T-helper 2 cell treated with Interferon-gamma antibody and Interleukin-4, amounts not matched to agents 5 μg/mL and 100 μg/mL, for 36 hours (primary cell): ENCODE measurements around the gene ESRRG.

Experiments used
- DNase-seq: peaks from one replicate; pipeline ENCODE4 v3.0.0; 2021; ENCODE audit warnings: low spot score
- H3K27ac Mint-ChIP-seq: one replicate; pipeline ENCODE4 v1.8.0; 2021; ENCODE audit warnings: mild to moderate bottlenecking, mixed read lengths
- H3K27me3 Mint-ChIP-seq: one replicate; pipeline ENCODE4 v1.8.0; 2021; ENCODE audit warnings: low read depth, mixed read lengths
- H3K36me3 Mint-ChIP-seq: one replicate; pipeline ENCODE4 v1.8.0; 2021; ENCODE audit warnings: low read depth, mixed read lengths
- H3K4me1 Mint-ChIP-seq: one replicate; pipeline ENCODE4 v1.8.0; 2021; ENCODE audit warnings: low read depth, mixed read lengths
- H3K4me3 Mint-ChIP-seq: one replicate; pipeline ENCODE4 v1.8.0; 2022; ENCODE audit warnings: mild to moderate bottlenecking, moderate library complexity, mixed read lengths
- H3K9me3 Mint-ChIP-seq: one replicate; pipeline ENCODE4 v1.8.0; 2021; ENCODE audit warnings: mixed read lengths

The ESRRG gene

DNA sequence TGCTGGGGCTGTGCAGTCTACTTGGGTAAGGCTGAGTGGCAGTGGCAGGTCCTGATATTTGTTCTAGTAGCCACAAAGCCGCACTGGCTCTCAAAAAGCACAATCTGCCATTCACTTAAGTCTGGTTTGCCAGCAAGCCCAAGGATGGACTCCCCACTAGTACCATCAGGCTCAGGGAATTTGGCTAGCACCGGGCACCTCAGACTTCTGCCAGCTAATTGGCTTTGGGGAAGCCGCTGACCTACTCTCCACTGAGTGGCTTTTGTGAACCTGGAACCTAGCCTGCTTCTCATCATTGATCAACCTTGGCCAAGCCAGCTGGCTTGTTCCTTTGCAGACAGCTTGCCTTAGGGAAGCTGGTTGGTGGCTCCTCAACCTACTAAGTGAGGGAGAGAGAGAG is 83.1 kb downstream of the ESRRG start:
- Mint-ChIP-seq H3K4me1 (no peaks in the 10 kb centered on the region), H3K36me3 (no peaks in the 10 kb centered on the region), H3K27ac (no peak overlapping the region), H3K27me3 (no peaks in the 10 kb centered on the region), H3K9me3 (peaks cover 2% of the 10 kb centered on the region), H3K4me3 (no peak overlapping the region)
- DNase-seq: no peak

DNA sequence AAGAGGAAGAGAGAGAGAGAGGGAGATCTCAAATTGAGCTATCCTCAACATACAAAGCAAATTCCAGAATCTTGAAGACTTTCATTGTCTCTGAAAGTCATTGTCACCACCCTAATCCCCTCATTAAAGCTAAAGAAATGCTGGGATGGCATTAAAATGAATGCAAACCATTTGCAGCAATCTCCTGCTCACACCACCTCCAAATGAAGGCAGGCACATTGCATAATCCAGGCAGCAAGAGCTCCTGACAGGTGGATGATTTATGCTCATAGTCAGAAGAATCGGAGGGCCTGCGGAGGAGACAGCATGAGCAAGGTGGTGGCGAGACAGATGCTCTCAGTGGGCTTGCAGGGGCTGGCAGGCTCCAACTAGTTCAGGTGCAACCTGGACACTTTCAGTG is 90.2 kb downstream of the ESRRG start:
- Mint-ChIP-seq H3K9me3 (no peaks in the 10 kb centered on the region), H3K36me3 (no peaks in the 10 kb centered on the region), H3K4me3 (no peak overlapping the region), H3K27ac (no peak overlapping the region), H3K27me3 (no peaks in the 10 kb centered on the region), H3K4me1 (no peaks in the 10 kb centered on the region)
- no peak for DNase-seq

DNA sequence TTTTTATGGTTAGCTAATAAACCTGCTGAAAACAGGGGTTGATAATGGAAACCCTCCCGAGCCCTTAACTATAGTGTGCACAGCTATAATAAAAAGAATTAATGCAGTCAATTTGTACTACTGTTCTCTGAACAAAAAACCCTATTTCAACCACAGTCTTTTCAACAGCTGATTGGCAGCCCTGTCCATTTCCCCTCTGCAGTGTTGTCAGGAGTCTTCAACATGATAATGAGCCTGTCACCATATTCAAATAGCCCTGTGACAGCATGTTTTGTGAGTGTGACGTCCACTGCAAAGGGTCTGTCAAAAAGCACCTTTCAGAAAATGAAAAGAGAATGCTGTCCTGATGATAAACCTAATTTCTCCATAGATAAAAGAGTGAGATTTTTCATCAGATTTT is 92.7 kb downstream of the ESRRG start:
- Mint-ChIP-seq H3K27ac (no peak overlapping the region), H3K9me3 (no peaks in the 10 kb centered on the region), H3K36me3 (no peaks in the 10 kb centered on the region), H3K4me3 (no peak overlapping the region), H3K27me3 (no peaks in the 10 kb centered on the region), H3K4me1 (no peaks in the 10 kb centered on the region)
- DNase-seq: no peak

DNA sequence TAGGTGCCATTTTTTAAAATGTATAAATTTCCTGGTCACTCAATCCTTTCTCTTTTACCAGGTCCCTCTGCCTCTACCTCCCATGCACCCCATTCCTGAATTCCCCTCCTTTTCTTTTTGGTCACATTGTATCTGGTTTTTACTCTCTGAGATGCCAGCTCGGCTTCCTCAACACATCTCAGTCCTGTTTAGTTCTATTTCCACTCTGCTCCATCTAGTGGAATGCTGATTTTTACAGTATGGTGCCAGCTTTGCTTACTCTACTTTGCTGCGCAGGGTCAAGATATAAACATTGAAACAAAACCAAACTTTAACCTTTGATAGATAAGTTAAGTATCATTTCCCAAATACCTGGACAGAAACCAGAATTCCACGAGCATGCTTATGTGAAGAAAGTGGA is 96.0 kb downstream of the ESRRG start:
- H3K9me3 Mint-ChIP-seq: no peaks in the 10 kb centered on the region
- H3K4me1 Mint-ChIP-seq: no peaks in the 10 kb centered on the region
- H3K36me3 Mint-ChIP-seq: no peaks in the 10 kb centered on the region
- no peak overlapping the region for H3K27ac Mint-ChIP-seq
- H3K27me3 Mint-ChIP-seq: no peaks in the 10 kb centered on the region
- no peak overlapping the region for H3K4me3 Mint-ChIP-seq
- no peak for DNase-seq

DNA sequence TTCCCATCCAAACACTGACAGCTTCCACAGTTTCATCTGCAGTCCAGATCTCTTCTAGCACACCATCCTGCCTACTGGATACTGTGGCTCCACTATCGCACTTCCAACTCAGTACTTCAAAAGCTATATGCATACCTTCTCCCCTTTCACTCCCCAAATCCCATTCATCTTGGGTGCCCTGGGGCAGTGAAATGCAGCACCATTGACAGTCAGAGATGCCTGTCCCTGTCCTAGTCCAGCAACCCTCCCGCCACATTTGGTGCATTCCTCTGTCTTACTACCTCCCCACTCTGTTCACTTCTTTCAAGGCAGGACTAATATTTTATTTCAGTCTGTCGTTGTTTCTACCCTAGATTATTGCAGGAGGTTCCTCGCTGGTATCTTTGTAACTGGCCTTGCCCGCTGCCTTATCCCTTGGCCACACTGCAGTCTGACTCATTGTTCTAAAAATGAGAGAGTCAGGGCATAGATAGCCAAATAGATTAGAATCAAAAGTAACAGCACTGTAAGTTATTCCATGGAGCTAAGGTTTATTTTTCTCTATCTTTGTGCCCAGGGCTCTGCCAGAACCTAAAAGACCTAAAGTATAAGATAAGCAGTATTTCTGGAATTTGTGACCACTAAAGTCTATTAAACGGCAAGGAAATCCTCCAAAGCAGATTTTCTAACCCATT is 96.7 kb downstream of the ESRRG start:
- Mint-ChIP-seq H3K27me3 (no peaks in the 10 kb centered on the region), H3K4me1 (no peaks in the 10 kb centered on the region), H3K9me3 (no peaks in the 10 kb centered on the region), H3K27ac (no peak overlapping the region), H3K4me3 (no peak overlapping the region), H3K36me3 (no peaks in the 10 kb centered on the region)
- no peak for DNase-seq

DNA sequence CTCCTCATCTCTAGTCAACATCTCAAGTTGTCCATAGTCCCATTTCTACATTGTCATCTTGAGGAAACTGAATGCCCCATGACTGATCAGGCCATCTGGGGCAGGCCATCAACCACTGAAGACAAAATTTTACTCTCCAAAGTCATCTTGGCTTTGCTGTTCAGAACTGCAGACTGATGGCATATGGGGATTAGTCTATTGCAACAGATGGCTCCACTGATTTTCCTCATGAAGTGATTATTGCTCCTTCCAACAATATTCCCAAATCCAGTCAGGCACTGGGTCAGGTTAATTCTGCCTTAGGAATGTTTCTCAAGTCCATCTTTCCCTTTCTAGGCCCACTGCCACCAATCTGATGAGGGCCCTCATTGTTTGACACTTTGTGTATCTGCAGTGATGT is 101.7 kb downstream of the ESRRG start:
- no peak for DNase-seq
- Mint-ChIP-seq H3K4me3 (no peak overlapping the region), H3K9me3 (no peaks in the 10 kb centered on the region)

DNA sequence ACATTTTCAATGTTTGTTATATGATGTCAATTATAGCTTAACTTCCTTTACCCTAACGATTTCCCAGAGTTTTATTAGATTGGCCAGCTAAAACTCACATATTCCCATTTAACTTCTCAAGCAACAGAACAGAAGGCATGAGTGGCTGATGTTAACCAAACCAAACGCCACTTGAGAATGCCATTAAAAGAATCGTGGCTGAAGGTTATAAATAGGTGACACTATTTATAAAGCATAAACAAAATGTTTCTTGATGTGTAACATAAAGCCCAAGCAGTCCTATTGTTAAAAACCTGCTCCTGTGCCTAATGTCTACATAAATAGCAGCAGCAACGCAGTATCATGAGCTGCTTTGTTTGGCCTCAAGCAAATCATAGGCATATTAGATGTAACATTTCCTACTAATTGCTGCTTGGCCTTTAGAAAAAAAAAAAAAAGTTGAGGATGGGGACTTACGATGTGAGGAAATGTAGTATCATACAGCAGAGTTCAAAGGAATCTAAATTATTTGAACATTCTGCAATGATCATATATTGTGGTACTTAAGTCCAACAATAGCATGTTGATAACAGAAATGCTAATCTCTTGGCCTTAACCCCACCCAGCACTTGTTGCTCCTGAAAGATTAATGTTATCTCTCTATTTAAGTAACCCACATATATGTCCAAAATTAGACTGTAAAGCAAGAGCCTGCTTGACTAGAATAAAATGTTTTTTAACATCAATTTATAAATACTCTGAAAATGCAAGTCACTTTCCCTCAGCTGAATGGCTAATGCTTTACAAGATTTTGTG is 106.0 kb downstream of the ESRRG start:
- Mint-ChIP-seq H3K4me3 (no peak overlapping the region), H3K27ac (no peak overlapping the region), H3K36me3 (no peaks in the 10 kb centered on the region), H3K27me3 (no peaks in the 10 kb centered on the region), H3K9me3 (no peaks in the 10 kb centered on the region), H3K4me1 (no peaks in the 10 kb centered on the region)
- no peak for DNase-seq

More for the DNA sequence above, 101.7 kb downstream of the ESRRG start:
- H3K27ac Mint-ChIP-seq: no peak overlapping the region
- H3K36me3 Mint-ChIP-seq: no peaks in the 10 kb centered on the region
- H3K4me1 Mint-ChIP-seq: no peaks in the 10 kb centered on the region
- no peaks in the 10 kb centered on the region for H3K27me3 Mint-ChIP-seq

DNA sequence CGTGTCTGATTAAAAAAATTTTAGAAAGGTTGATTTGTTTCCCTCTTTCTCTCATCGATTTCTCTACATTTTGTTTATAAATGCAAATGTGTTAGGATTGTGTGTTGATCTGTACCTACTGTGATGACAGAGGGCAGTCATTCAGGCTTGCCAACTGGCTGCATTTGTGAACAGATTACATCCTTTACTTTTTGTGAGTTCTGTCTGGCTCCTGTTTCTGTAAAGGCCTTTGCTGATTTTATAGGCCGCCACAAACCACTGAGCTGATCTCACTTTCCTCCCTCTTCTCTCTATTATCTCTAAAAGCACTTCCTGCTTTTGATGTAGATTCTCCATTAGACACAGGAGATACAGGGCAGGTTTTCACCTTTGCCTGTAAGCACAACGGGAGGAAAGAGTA is 106.8 kb downstream of the ESRRG start:
- no peaks in the 10 kb centered on the region for H3K9me3 Mint-ChIP-seq
- no peak overlapping the region for H3K4me3 Mint-ChIP-seq
- no peak for DNase-seq

DNA sequence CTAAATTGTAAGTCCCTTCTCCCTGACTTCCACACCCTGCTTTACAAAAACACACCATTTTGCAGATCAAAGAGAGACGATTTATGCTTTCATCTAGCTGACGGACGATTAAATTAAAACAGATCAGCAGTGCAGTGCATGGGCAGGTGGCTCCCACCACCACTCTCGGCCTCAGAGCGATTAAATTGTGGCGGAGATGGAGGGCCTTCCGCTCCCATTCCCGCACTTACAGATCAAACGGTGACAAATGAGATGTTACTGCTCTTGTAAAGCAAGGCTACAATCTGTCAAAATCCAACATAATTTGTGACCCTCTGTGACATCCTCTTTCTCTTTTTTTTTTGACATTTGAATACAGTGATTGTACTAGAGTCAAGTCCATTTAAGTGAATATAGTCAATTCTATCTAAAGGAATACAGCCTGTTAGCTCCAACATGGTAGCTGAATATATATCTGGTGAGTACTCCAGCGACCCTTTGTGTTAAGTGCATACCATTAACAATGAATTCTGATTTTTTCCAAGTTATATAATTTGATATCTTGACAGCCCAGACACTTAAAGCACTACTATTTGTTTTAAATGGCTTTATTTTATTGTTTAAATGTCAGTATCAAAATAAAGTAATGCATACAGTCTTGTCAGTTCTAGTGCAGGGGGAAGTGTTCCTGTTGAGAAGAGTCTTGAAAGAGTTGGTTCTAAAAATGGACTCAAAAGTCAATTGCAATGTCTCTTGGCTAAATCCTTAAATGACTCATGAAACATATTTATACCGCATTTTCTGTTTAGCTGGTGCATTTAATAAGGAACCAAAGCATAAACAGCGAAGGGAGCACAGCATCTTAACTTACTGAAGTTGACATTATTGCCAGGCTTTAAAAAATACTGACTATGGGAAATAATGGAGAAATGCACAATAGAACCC is 109.0 kb downstream of the ESRRG start:
- H3K36me3 Mint-ChIP-seq: no peaks in the 10 kb centered on the region
- no peak for DNase-seq
- H3K9me3 Mint-ChIP-seq: no peaks in the 10 kb centered on the region
- no peaks in the 10 kb centered on the region for H3K4me1 Mint-ChIP-seq
- H3K4me3 Mint-ChIP-seq: no peak overlapping the region
- no peak overlapping the region for H3K27ac Mint-ChIP-seq
- H3K27me3 Mint-ChIP-seq: no peaks in the 10 kb centered on the region

More for the DNA sequence above, 106.8 kb downstream of the ESRRG start:
- Mint-ChIP-seq H3K27me3 (no peaks in the 10 kb centered on the region), H3K27ac (no peak overlapping the region), H3K4me1 (no peaks in the 10 kb centered on the region), H3K36me3 (no peaks in the 10 kb centered on the region)

DNA sequence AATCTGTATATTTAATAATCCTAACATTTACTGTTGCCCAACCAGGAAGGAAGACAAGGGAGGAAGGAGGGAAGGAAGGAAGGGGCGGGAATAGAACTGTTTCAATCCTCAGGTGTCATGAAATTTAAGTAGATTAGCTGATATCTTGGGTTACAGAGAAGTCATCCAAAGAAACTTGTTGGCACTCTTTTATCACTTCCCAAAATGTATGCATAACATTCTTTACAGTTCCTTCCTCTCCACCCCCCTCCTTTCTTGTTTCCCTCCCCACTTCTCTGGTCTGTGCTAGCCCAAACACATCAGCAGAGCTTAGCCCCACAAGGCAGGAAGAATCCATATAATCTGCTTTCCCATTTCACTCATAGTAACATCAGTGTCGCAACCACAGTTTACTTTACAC is 110.9 kb downstream of the ESRRG start:
- no peaks in the 10 kb centered on the region for H3K9me3 Mint-ChIP-seq
- H3K4me3 Mint-ChIP-seq: no peak overlapping the region
- no peaks in the 10 kb centered on the region for H3K27me3 Mint-ChIP-seq
- no peak for DNase-seq
- H3K36me3 Mint-ChIP-seq: no peaks in the 10 kb centered on the region
- H3K4me1 Mint-ChIP-seq: no peaks in the 10 kb centered on the region
- no peak overlapping the region for H3K27ac Mint-ChIP-seq

DNA sequence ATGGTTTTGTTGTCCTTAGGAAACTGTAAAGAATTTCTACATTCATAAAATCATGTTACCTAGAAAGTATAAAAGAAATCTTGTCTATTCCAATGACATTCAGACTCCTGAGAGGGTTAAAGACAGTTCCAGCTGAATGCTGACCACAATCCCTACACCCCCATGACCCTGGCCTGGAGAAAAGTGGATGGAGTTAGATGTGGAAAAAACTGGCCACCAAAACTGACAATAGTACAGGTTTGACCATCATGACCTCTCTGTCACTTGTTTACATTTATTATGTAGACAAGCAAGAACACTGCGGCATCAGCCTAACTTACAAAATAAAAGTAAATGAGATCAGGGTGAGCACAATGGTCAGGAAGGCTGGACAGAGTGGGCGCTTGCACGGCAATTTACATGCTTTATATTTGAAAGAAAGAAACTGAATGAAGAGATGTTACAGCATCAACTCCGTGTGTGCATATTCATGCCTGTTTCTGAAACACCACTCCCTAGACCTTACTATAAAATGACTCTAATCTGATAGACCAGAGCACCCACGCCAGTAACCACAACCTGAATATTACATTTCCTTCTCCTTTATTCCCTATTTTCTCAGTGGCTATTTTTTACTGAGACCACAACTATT is 116.0 kb downstream of the ESRRG start:
- Mint-ChIP-seq H3K9me3 (no peaks in the 10 kb centered on the region), H3K27me3 (no peaks in the 10 kb centered on the region), H3K27ac (no peak overlapping the region), H3K4me1 (no peaks in the 10 kb centered on the region), H3K36me3 (no peaks in the 10 kb centered on the region), H3K4me3 (no peak overlapping the region)
- DNase-seq: no peak

DNA sequence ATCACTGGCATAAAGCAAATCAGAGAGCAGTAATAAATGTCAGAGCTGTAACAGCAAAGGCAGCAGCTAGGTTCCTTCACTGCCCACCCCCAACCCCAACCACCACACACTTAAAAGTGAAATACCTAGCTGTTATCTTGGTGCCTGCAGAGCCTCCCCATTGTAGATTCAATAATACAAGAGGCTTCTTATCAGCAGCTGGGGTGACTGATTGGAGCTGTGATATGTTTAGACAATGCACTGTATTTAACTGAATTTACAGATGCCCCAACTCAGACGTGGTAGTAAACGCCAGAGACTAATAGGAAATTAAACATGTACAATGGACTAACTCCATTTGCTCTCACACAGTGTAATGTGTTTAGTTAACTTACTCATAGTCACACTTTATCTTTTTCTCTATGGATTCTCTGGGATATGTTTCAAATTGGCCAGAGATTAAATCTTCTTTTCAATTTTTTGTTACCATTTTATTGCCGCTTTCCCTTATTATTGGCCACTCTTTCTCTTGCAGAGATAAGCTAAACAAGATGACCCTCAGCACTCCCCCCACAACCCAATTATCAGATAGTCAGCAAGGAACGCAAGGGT is 117.1 kb downstream of the ESRRG start:
- H3K4me3 Mint-ChIP-seq: no peak overlapping the region
- no peaks in the 10 kb centered on the region for H3K36me3 Mint-ChIP-seq
- H3K9me3 Mint-ChIP-seq: no peaks in the 10 kb centered on the region
- no peak overlapping the region for H3K27ac Mint-ChIP-seq
- peaks cover 2% of the 10 kb centered on the region for H3K4me1 Mint-ChIP-seq
- H3K27me3 Mint-ChIP-seq: peaks cover 7% of the 10 kb centered on the region
- no peak for DNase-seq

DNA sequence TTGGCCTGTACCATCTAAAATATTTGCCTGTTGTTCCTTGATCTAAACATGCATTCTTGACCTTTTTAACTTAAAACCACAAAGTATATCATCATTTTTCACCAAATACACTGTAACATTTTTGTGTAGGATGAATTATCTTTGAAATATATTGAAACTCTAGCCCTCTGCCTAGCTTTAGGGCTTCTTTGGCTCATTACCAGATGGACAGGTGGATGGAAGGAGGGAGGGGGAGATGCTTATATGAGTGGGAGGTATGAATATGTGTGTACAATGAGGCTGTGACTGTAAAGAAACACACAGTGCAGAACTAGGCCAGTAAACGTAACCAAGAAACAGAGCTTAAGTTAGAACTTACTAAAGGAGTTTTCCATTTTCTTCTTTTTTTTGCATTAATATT is 118.5 kb downstream of the ESRRG start:
- no peak overlapping the region for H3K27ac Mint-ChIP-seq
- H3K27me3 Mint-ChIP-seq: peaks cover 15% of the 10 kb centered on the region
- H3K4me1 Mint-ChIP-seq: peaks cover 6% of the 10 kb centered on the region
- H3K9me3 Mint-ChIP-seq: no peaks in the 10 kb centered on the region
- H3K4me3 Mint-ChIP-seq: no peak overlapping the region
- no peaks in the 10 kb centered on the region for H3K36me3 Mint-ChIP-seq
- no peak for DNase-seq
